HG02759 (cell line): ENCODE results near the gene FBN3.

Experiments
- ATAC-seq: cut with Tn5 transposase; IDR thresholded peaks from one replicate; pipeline ENCODE4 v1.9.1; 2021; ENCODE audit warnings: mild to moderate bottlenecking, moderate library complexity; ENCODE audit not compliant: unreplicated experiment

Gene FBN3

GRCh38 chr19:8094336-8094735 is 55.1 kb downstream of the FBN3 start:
- no peak for ATAC-seq

GRCh38 chr19:8093740-8094139 is 55.7 kb downstream of the FBN3 start:
- no peak for ATAC-seq

- no peak for ATAC-seq
Measured at GRCh38 chr19:8090950-8091349, 58.4 kb downstream of the FBN3 start.

- no peak for ATAC-seq
Measured at GRCh38 chr19:8089664-8090601, 59.5 kb downstream of the FBN3 start.

- ATAC-seq: no peak
Measured at GRCh38 chr19:8088752-8089663, 60.4 kb downstream of the FBN3 start.

GRCh38 chr19:8087876-8088275 is 61.5 kb downstream of the FBN3 start:
- ATAC-seq: no peak

GRCh38 chr19:8086849-8087248 is 62.5 kb downstream of the FBN3 start:
- no peak for ATAC-seq

GRCh38 chr19:8085598-8086408 is 63.6 kb downstream of the FBN3 start:
- no peak for ATAC-seq

- no peak for ATAC-seq
Measured at GRCh38 chr19:8084152-8084551, 65.2 kb downstream of the FBN3 start.

GRCh38 chr19:8083141-8083540 is 66.3 kb downstream of the FBN3 start:
- no peak for ATAC-seq

GRCh38 chr19:8081569-8082550 is 67.5 kb downstream of the FBN3 start:
- no peak for ATAC-seq

- ATAC-seq: no peak
Measured at GRCh38 chr19:8080832-8081231, 68.6 kb downstream of the FBN3 start.

GRCh38 chr19:8079988-8080387 is 69.4 kb downstream of the FBN3 start:
- ATAC-seq: no peak

- ATAC-seq: no peak
Measured at GRCh38 chr19:8075158-8076074, 74.0 kb downstream of the FBN3 start.

GRCh38 chr19:8074501-8074900 is 74.9 kb downstream of the FBN3 start:
- ATAC-seq: no peak

GRCh38 chr19:8071912-8072311 is 77.5 kb downstream of the FBN3 start:
- ATAC-seq: no peak

GRCh38 chr19:8069096-8069973 is 80.1 kb downstream of the FBN3 start:
- no peak for ATAC-seq

- no peak for ATAC-seq
Measured at GRCh38 chr19:8065875-8066261, 83.5 kb downstream of the FBN3 start.
